Gastroesophageal sphincter (tissue), 4 donors: Measurements from ENCODE around the gene ULK3. TPM values are rescaled to one million over a fixed set of nuclear protein-coding genes. Genes with fewer than 3 reads are reported as not detected.

Source experiments
- ATAC-seq: fragments of 150-250 bp; one replicate; pipeline ENCODE4 v1.9.1; 2016; ENCODE audit warnings: mild to moderate bottlenecking, moderate library complexity
- H3K27ac ChIP-seq, 4 donors: fragments of 200-600 bp; sonication (generic) in 3 of 4; 1 replicate in 3 of 4; 2 replicates in 1 of 4; pipeline ENCODE4 v1.5.1; 2016 to 2019
- H3K27me3 ChIP-seq: fragments of 200-600 bp; sonication (generic); one replicate; pipeline ENCODE4 v1.5.1; 2019
- H3K36me3 ChIP-seq, 2 donors: fragments of 200-600 bp; sonication (generic); one replicate each; pipeline ENCODE4 v1.5.1; 2019; ENCODE audit warnings: control low read depth in 1 of 2
- H3K4me1 ChIP-seq, 3 donors: fragments of 200-600 bp; sonication (generic); 1 replicate in 2 of 3; 2 replicates in 1 of 3; pipeline ENCODE4 v1.5.1; 2016 to 2019; ENCODE audit warnings: control low read depth in 2 of 3
- H3K4me3 ChIP-seq, 2 donors: fragments of 200-600 bp; sonication (generic); one replicate each; pipeline ENCODE4 v1.5.1; 2019; ENCODE audit warnings: mild to moderate bottlenecking in 1 of 2, moderate library complexity in 1 of 2
- H3K9me3 ChIP-seq, 3 donors: fragments of 200-600 bp; sonication (generic); one replicate each; pipeline ENCODE4 v1.5.1; 2017 to 2019; ENCODE audit warnings: control low read depth in 2 of 3
- CTCF ChIP-seq, 4 experiments: fragments of 200-600 bp in 2 of 4; fragments of 450-650 bp in 2 of 4; sonication (generic) in 1 of 4; IDR thresholded peaks; one replicate each; pipeline ENCODE4 v1.5.1; 2017 to 2019; ENCODE audit warnings: antibody characterized with exemption in 4 of 4, mild to moderate bottlenecking in 2 of 4, moderate library complexity in 2 of 4
- EP300 ChIP-seq: sonication (generic); formaldehyde crosslinking; IDR thresholded peaks from one replicate; pipeline ENCODE4 v1.6.1; 2017; ENCODE audit warnings: antibody characterized with exemption, mild to moderate bottlenecking
- POLR2A ChIP-seq, 2 donors: fragments of 450-650 bp; IDR thresholded peaks; one replicate each; pipeline ENCODE4 v1.6.1; 2017; ENCODE audit warnings: antibody characterized with exemption in 2 of 2, mild to moderate bottlenecking in 2 of 2, moderate library complexity in 1 of 2
- POLR2AphosphoS5 ChIP-seq: sonication (generic); formaldehyde crosslinking; IDR thresholded peaks from one replicate; pipeline ENCODE4 v1.6.1; 2017; ENCODE audit warnings: antibody characterized with exemption
- WGBS, 2 donors: methylation state at CpG; one replicate each; pipeline ENCODE4 v1.1.5; 2018; ENCODE audit warnings: low coverage in 1 of 2; 5-methylcytosine and 5-hydroxymethylcytosine counted together
- total RNA-seq, 4 donors: library from RNA; depleted of rRNA; stranded (reverse); fragments of >200 nt; gene quantifications; one replicate each; pipeline ENCODE4 v1.1.0, GENCODE V29; 2016

Gene ULK3
- total RNA-seq, 4 donors from 2014 or later = 26.4 to 51.8 (median 32.7) TPM

GRCh38 chr15:74839526-74840395, 3.2 kb downstream of the ULK3 start:
- Histone ChIP-seq H3K27ac (no peak overlapping the region), H3K27me3 (no peaks in the 10 kb centered on the region), H3K9me3 (no peaks in the 10 kb centered on the region), H3K4me3 (no peak overlapping the region), H3K36me3 (peaks cover 0 to 66% of the 10 kb centered on the region in 2 donors), H3K4me1 (peaks cover 0 to 35% (median 21%) of the 10 kb centered on the region in 3 donors)
- no peak for TF ChIP-seq EP300
- WGBS, 2 donors = 63% methylated on average over 5 of the region's 31 CpGs; no CpG with 5 or more reads in 1 of the 2 donors
- no peak for ATAC-seq

- Histone ChIP-seq H3K4me1 (peaks cover 0 to 31% (median 19%) of the 10 kb centered on the region in 3 donors), H3K9me3 (no peaks in the 10 kb centered on the region), H3K27me3 (no peaks in the 10 kb centered on the region), H3K27ac (no peak overlapping the region), H3K4me3 (no peak overlapping the region), H3K36me3 (peaks cover 0 to 61% of the 10 kb centered on the region in 2 donors)
- TF ChIP-seq POLR2A (IDR thresholded peaks at IDR 0.05) (no peak), POLR2AphosphoS5 (no peak), CTCF (IDR thresholded peaks at IDR 0.05) (no peak), EP300 (no peak)
- no peak for ATAC-seq
- WGBS, 2 donors = 90% methylated on average over 2 of the region's 11 CpGs; no CpG with 5 or more reads in 1 of the 2 donors
Measured at GRCh38 chr15:74838746-74839525, 4.0 kb downstream of the ULK3 start.

GRCh38 chr15:74838137-74838516, 4.8 kb downstream of the ULK3 start:
- ATAC-seq = no peak
- no peak overlapping the region for H3K27ac ChIP-seq
- no peak overlapping the region for H3K4me3 ChIP-seq
- H3K27me3 ChIP-seq = no peaks in the 10 kb centered on the region
- H3K4me1 ChIP-seq = peaks cover 0 to 23% (median 11%) of the 10 kb centered on the region in 3 donors
- WGBS, 2 donors = 100% methylated on average over 1 of the region's 10 CpGs; no CpG with 5 or more reads in 1 of the 2 donors
- no peaks in the 10 kb centered on the region for H3K9me3 ChIP-seq
- TF ChIP-seq POLR2AphosphoS5 (no peak), CTCF (IDR thresholded peaks at IDR 0.05) (no peak), EP300 (no peak), POLR2A (IDR thresholded peaks at IDR 0.05) (no peak)
- H3K36me3 ChIP-seq = peaks cover 0 to 61% of the 10 kb centered on the region in 2 donors

GRCh38 chr15:74837482-74838136, 5.3 kb downstream of the ULK3 start:
- Histone ChIP-seq H3K4me1 (peaks cover 0 to 22% (median 11%) of the 10 kb centered on the region in 3 donors), H3K27ac (no peak overlapping the region), H3K4me3 (no peak overlapping the region), H3K27me3 (no peaks in the 10 kb centered on the region), H3K9me3 (no peaks in the 10 kb centered on the region), H3K36me3 (peaks cover 0 to 61% of the 10 kb centered on the region in 2 donors)
- TF ChIP-seq POLR2AphosphoS5 (no peak), EP300 (no peak), CTCF (IDR thresholded peaks at IDR 0.05) (no peak), POLR2A (IDR thresholded peaks at IDR 0.05) (no peak)
- ATAC-seq = no peak
- WGBS, 2 donors = 59 to 70% methylated on average over 2 to 5 of the region's 15 CpGs

GRCh38 chr15:74836846-74837245, 6.1 kb downstream of the ULK3 start:
- Histone ChIP-seq H3K27me3 (no peaks in the 10 kb centered on the region), H3K4me3 (no peak overlapping the region), H3K9me3 (no peaks in the 10 kb centered on the region), H3K36me3 (peaks cover 0 to 61% of the 10 kb centered on the region in 2 donors), H3K27ac (no peak overlapping the region), H3K4me1 (peaks cover 0 to 14% (median 5%) of the 10 kb centered on the region in 3 donors)
- TF ChIP-seq POLR2AphosphoS5 (no peak), POLR2A (IDR thresholded peaks at IDR 0.05) (no peak), CTCF (IDR thresholded peaks at IDR 0.05) (no peak), EP300 (no peak)
- ATAC-seq = no peak
- 77% methylated on average over 5 of the region's 7 CpGs; no CpG with 5 or more reads in 1 of the 2 donors for WGBS, 2 donors
